Measurements from ENCODE around the gene CDHR1.

The CDHR1 gene

DNA sequence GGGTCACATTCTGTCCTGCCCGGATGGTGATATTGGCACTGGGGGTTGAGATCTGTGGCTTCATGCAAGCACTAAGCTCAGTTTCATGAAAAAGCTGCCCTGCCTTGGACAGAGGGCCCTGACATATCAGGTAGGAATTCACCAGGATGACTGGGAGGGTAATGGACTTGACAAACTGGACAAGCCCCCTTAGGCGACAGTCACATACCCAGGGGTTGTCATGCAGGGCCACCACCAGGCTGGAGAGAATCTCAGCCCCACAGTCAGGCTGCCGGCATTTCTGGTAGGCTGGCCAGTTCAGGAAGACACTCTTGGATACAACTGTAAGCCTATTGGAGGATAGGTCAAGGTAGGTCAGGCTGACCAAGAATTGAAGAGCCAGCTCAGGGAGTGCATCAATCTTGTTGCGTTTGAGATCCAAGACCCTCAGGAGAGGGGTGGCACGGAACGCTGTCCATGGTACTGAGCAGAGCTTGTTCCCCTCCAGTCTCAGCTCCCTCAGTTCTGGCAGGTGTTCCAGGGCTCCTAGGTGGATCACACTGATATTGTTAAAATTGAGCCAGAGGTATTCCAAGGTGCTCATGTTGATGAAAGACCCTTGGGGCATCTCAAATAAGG is 30.2 kb downstream of the CDHR1 start:
- Histone ChIP-seq H3K4me1 (ENCODE audit: control insufficient read depth, insufficient read depth, low read length) (no peaks in the 10 kb centered on the region), H3K4me3 (ENCODE audit: low read length) (no peak overlapping the region), H3K9me3 (ENCODE audit: control insufficient read depth, low read length) (no peaks in the 10 kb centered on the region), H3K36me3 (ENCODE audit: control insufficient read depth, insufficient read depth, low read length) (no peaks in the 10 kb centered on the region), H3K27me3 (ENCODE audit: control insufficient read depth, insufficient read depth, low read length) (no peaks in the 10 kb centered on the region), H3K9ac (ENCODE audit: low read length) (no peak overlapping the region)

DNA sequence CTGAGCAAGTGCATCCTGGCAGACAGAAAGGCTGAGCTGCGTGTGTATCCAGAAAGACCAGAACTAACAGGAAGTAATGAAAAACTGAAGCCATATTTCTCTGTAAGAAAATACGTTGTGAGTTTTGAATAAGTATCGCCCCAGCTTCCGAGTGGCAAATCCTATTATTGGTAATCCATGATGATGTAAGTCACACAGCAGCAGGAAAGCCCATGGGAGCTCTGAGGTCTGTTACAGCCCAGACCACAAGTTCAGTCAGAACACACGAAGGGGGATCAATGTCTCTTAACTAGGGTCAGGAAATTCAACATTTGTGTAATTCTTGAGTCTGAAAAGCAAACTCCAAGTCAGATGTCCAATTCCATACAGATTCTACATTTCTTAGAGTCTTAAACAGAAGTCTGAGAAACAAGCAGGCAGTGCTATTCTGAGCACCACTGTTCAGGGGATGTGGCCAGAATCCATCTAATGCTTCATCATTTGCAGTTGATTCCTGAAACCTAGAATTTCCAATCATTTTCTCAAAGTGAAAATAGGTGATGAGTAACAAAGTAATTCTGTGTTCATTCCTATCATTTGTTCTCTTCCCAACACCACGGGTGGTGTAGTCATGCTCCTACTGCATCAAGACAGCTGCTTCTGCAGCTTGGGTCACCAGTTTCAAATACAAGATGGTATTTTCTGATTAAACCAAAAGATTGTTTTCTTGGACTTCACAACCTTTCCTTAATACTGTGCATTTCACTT is 31.3 kb downstream of the CDHR1 start, which contains the start of gene LRIT2:
Gene LRIT2, minus strand, starts transcription at position 118 of the 747 bp plus-strand sequence. Its CDS starts 24 bp downstream, at position 94.
- no peaks in the 10 kb centered on the region for H3K9me3 ChIP-seq (ENCODE audit: control insufficient read depth, low read length)
- no peak within 1 kb of the TSS for H3K9ac ChIP-seq (ENCODE audit: low read length)
- H3K36me3 ChIP-seq (ENCODE audit: control insufficient read depth, insufficient read depth, low read length), result no peaks in the 10 kb centered on the region
- no peak within 1 kb of the TSS for H3K4me3 ChIP-seq (ENCODE audit: low read length)
- no peaks in the 10 kb centered on the region for H3K27me3 ChIP-seq (ENCODE audit: control insufficient read depth, insufficient read depth, low read length)
- H3K4me1 ChIP-seq (ENCODE audit: control insufficient read depth, insufficient read depth, low read length), result no peaks in the 10 kb centered on the region

DNA sequence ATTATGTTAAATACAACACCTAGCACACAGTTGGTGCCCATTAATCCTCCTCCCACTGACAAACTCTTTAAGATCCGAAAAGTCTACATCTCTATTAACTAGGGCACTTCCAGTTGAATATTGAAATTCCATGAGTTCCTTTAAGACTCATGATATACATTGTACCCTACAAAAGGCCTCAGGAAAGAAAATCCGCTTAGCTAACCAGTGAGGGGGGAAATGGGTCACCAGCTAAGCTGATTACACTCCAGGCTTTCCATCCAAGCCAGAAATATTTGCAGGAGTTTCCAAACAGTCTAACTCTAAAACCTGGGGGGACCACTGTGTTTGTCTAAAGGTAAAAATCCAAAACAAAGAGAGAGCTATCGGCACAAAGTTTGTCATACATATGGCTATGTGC is 32.3 kb downstream of the CDHR1 start:
- no peaks in the 10 kb centered on the region for H3K27me3 ChIP-seq (ENCODE audit: control insufficient read depth, insufficient read depth, low read length)
- H3K36me3 ChIP-seq (ENCODE audit: control insufficient read depth, insufficient read depth, low read length), result no peaks in the 10 kb centered on the region
- no peak overlapping the region for H3K9ac ChIP-seq (ENCODE audit: low read length)
- H3K9me3 ChIP-seq (ENCODE audit: control insufficient read depth, low read length), result no peaks in the 10 kb centered on the region
- no peak overlapping the region for H3K4me3 ChIP-seq (ENCODE audit: low read length)
- H3K4me1 ChIP-seq (ENCODE audit: control insufficient read depth, insufficient read depth, low read length), result no peaks in the 10 kb centered on the region

DNA sequence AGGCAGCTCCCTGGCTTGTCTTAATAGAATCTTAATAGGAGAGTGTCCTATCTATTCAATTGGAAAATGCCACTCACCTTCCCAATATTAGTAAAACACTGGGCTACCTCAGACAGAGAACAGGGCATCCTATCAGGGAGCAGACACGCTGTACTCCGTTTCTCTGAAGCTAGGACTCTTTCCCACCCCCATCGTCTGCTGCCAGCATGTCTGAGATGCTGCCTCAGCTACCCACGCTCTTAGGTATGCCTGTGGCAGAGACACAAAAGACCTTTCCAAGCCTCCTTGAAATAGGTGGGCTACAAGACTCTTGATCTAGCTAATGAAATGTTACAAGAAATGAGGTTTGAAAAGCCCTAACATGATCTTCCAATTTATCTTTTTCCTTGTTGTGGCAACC is 33.5 kb downstream of the CDHR1 start:
- no peaks in the 10 kb centered on the region for H3K9me3 ChIP-seq (ENCODE audit: control insufficient read depth, low read length)
- H3K4me1 ChIP-seq (ENCODE audit: control insufficient read depth, insufficient read depth, low read length), result no peaks in the 10 kb centered on the region
- H3K4me3 ChIP-seq (ENCODE audit: low read length), result no peak overlapping the region
- H3K9ac ChIP-seq (ENCODE audit: low read length), result no peak overlapping the region
- no peaks in the 10 kb centered on the region for H3K36me3 ChIP-seq (ENCODE audit: control insufficient read depth, insufficient read depth, low read length)
- no peaks in the 10 kb centered on the region for H3K27me3 ChIP-seq (ENCODE audit: control insufficient read depth, insufficient read depth, low read length)

DNA sequence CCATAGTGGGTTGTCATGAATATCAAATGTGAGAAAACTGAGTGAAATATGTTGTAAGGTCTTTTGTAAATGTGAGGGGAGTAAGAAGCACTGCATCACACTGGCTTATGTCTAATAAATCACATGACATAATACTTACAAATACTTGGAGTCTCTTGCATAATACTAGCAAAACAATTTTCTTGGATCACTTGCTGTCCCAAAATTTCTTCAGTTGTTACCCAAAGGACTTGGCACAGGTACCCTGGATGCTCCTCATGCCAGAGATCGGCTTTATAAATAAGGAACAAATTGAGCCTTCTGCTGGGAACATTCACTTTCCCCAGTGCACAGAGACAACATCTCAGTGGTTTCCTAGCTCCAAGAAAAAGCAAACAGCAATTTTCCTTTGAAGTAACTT is 36.0 kb downstream of the CDHR1 start:
- H3K9ac ChIP-seq (ENCODE audit: low read length), result no peak overlapping the region
- no peak overlapping the region for H3K4me3 ChIP-seq (ENCODE audit: low read length)
- no peaks in the 10 kb centered on the region for H3K36me3 ChIP-seq (ENCODE audit: control insufficient read depth, insufficient read depth, low read length)
- H3K27me3 ChIP-seq (ENCODE audit: control insufficient read depth, insufficient read depth, low read length), result no peaks in the 10 kb centered on the region
- H3K4me1 ChIP-seq (ENCODE audit: control insufficient read depth, insufficient read depth, low read length), result no peaks in the 10 kb centered on the region
- no peaks in the 10 kb centered on the region for H3K9me3 ChIP-seq (ENCODE audit: control insufficient read depth, low read length)

DNA sequence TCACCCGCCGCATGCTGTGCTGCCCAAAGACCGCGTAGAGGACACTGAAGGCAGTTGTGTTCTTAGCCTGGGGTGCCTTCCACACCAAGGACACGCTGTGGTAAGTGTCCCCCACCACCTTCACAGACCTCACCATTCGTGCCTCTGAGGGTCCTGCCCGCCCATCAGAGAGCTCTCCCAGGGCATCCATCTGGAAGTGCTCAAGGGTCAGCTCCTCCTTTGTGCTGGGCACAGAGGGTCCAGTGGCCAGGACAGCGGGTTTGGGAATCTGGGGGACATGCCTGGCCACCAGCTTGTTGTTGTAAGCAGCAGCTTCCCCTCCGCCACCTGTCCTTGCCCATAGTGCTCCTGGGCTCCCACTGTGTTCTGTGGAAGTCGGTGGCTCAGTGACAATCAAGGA is 38.0 kb downstream of the CDHR1 start:
- Histone ChIP-seq H3K9me3 (ENCODE audit: control insufficient read depth, low read length) (no peaks in the 10 kb centered on the region), H3K4me3 (ENCODE audit: low read length) (no peak overlapping the region), H3K27me3 (ENCODE audit: control insufficient read depth, insufficient read depth, low read length) (peaks cover 2% of the 10 kb centered on the region), H3K9ac (ENCODE audit: low read length) (no peak overlapping the region), H3K4me1 (ENCODE audit: control insufficient read depth, insufficient read depth, low read length) (no peaks in the 10 kb centered on the region), H3K36me3 (ENCODE audit: control insufficient read depth, insufficient read depth, low read length) (no peaks in the 10 kb centered on the region)

DNA sequence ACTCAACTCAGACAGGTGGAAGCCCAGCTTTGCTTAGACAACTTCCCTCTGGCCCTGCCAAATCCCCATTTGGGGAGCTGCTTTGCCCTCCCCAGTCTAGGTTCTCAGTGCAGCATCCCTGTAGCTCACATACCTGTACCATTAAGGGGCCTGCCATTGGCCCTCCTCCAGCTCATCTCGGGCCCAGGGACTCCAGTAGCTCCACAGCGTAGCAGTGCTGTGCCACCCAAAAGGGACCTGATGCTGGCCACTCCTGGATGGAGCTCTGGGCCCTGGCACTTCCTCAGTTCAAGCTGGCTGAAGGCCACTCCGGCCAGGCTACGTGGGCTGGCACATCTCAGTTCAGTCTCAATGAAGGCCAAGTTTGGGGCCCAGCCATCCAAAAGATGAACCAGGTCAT is 39.6 kb downstream of the CDHR1 start:
- Histone ChIP-seq H3K9me3 (ENCODE audit: control insufficient read depth, low read length) (no peaks in the 10 kb centered on the region), H3K9ac (ENCODE audit: low read length) (no peak overlapping the region), H3K27me3 (ENCODE audit: control insufficient read depth, insufficient read depth, low read length) (peaks cover 5% of the 10 kb centered on the region), H3K36me3 (ENCODE audit: control insufficient read depth, insufficient read depth, low read length) (no peaks in the 10 kb centered on the region), H3K4me3 (ENCODE audit: low read length) (no peak overlapping the region), H3K4me1 (ENCODE audit: control insufficient read depth, insufficient read depth, low read length) (no peaks in the 10 kb centered on the region)

DNA sequence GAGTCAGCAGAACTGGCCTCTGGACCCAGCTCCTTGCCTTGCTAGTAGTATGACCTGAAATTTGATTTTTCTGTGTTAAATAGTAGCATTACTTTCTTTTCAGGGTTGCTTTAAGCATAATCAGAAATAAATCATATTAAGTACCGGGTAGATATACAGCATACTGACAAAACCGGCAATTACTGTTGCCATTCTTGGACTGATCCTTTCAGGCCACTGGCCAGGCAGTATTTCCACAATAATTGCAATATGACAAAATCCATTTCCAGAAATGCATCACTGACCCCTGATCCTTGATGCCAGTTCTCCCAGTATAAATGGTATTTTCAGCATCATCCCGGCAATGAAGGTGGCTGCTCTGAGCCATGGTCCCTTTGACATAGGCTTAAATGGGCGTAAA is 40.1 kb downstream of the CDHR1 start:
- H3K4me3 ChIP-seq (ENCODE audit: low read length), result no peak overlapping the region
- no peaks in the 10 kb centered on the region for H3K4me1 ChIP-seq (ENCODE audit: control insufficient read depth, insufficient read depth, low read length)
- no peaks in the 10 kb centered on the region for H3K9me3 ChIP-seq (ENCODE audit: control insufficient read depth, low read length)
- peaks cover 5% of the 10 kb centered on the region for H3K27me3 ChIP-seq (ENCODE audit: control insufficient read depth, insufficient read depth, low read length)
- H3K36me3 ChIP-seq (ENCODE audit: control insufficient read depth, insufficient read depth, low read length), result no peaks in the 10 kb centered on the region
- no peak overlapping the region for H3K9ac ChIP-seq (ENCODE audit: low read length)

DNA sequence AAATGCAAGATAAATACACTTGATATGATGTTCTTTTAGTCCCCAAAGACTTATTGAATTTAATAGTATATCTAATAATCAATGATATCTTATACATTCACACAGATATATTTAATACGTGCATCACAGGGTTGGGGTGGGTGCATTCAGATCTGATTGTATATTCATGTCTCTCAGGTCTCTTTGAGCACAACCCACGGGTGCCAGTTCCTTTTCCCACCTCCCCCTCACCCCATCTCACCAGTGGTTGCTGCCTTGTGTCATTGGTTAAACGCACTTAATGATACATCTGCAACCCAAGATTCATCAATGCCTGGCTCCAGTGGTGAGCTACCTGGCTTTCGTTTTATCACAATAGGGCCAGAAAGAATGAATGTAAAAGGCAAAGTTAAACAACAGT is 40.8 kb downstream of the CDHR1 start:
- Histone ChIP-seq H3K9ac (ENCODE audit: low read length) (no peak overlapping the region), H3K36me3 (ENCODE audit: control insufficient read depth, insufficient read depth, low read length) (no peaks in the 10 kb centered on the region), H3K27me3 (ENCODE audit: control insufficient read depth, insufficient read depth, low read length) (peaks cover 5% of the 10 kb centered on the region), H3K4me3 (ENCODE audit: low read length) (no peak overlapping the region), H3K9me3 (ENCODE audit: control insufficient read depth, low read length) (no peaks in the 10 kb centered on the region), H3K4me1 (ENCODE audit: control insufficient read depth, insufficient read depth, low read length) (no peaks in the 10 kb centered on the region)

DNA sequence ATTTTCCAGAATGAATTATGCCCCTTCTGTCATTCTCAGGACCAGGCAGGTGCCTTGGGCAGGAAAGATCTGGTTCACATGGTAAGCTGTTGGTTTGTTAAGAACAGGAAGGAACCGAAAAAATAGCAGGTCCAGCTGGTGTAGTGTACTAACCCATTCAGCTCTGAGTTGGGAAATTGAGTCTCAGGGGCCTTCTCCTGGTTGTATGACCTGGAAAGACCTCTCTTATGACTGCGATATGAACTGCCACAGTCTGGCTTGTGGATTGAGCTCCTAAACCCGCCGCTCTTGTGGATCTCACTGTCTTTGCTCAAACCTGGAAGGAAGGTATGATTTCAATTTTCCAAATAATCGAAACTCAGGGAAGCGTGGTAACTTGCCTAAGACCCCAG is 42.5 kb downstream of the CDHR1 start:
- Histone ChIP-seq H3K27me3 (ENCODE audit: control insufficient read depth, insufficient read depth, low read length) (peaks cover 5% of the 10 kb centered on the region), H3K9me3 (ENCODE audit: control insufficient read depth, low read length) (no peaks in the 10 kb centered on the region), H3K4me1 (ENCODE audit: control insufficient read depth, insufficient read depth, low read length) (no peaks in the 10 kb centered on the region), H3K36me3 (ENCODE audit: control insufficient read depth, insufficient read depth, low read length) (no peaks in the 10 kb centered on the region), H3K4me3 (ENCODE audit: low read length) (no peak overlapping the region), H3K9ac (ENCODE audit: low read length) (no peak overlapping the region)

DNA sequence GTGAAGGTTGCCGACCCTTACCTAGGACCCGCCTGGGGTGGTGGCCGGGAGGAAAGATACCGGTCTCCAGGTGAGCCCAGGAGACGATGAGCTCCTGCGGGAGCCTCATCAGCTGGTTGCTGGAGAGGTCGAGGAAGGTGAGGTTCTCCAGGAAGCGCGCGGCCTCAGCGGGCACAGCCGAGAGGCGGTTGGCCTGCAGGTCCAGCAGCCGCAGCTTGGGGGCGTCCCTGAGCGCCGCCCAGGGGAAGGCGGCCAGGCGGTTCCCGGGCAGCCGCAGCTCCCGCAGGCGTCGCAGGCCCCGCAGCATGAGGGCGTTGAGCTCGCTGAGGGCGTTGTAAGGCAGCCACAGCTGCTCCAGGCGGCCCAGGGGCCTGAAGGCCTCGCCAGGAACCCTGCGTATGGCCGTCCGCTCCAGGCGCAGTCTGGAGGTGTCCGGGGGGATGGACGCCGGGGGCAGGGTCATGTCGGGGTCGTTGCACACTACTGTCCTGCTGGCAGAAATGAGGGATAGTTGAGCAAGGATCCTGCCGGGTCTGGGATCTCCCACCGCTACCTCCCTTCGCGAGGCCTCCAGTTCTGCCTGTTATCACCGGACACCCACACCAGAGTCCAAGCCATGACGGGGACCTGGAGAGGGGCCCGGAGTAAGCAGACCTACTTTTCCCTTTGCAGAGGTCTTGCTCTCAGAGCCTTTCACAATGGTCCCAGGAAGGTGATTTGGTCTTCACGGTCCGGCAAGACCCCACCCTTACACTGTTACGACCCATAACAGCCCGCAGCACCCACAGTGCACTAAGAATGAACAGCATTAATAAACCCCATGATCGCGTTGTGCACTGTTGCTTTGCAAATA is 43.1 kb downstream of the CDHR1 start:
- no peaks in the 10 kb centered on the region for H3K9me3 ChIP-seq (ENCODE audit: control insufficient read depth, low read length)
- peaks cover 5% of the 10 kb centered on the region for H3K27me3 ChIP-seq (ENCODE audit: control insufficient read depth, insufficient read depth, low read length)
- H3K4me3 ChIP-seq (ENCODE audit: low read length), result no peak overlapping the region
- H3K9ac ChIP-seq (ENCODE audit: low read length), result no peak overlapping the region
- H3K36me3 ChIP-seq (ENCODE audit: control insufficient read depth, insufficient read depth, low read length), result no peaks in the 10 kb centered on the region
- H3K4me1 ChIP-seq (ENCODE audit: control insufficient read depth, insufficient read depth, low read length), result no peaks in the 10 kb centered on the region

DNA sequence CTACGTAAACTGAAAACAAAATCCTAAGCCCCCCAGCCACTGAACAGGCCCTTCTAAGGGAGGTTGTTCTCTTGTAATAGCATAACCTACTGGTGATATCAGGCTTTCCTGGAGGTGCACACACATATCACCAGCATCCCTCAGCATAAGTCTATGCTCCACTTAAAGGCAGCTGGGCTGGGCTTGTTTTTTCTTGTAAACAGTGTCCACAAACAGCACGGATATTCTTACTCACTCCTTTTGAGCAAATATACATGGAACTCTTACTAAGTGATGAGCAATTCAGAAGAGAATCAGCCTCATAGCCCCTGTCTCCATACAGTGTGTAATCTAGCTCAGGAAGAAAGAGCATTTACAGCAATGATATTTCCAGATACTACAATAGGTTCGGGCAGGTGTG is 44.6 kb downstream of the CDHR1 start:
- Histone ChIP-seq H3K4me1 (ENCODE audit: control insufficient read depth, insufficient read depth, low read length) (no peaks in the 10 kb centered on the region), H3K36me3 (ENCODE audit: control insufficient read depth, insufficient read depth, low read length) (no peaks in the 10 kb centered on the region), H3K9me3 (ENCODE audit: control insufficient read depth, low read length) (no peaks in the 10 kb centered on the region), H3K4me3 (ENCODE audit: low read length) (no peak overlapping the region), H3K27me3 (ENCODE audit: control insufficient read depth, insufficient read depth, low read length) (peaks cover 5% of the 10 kb centered on the region), H3K9ac (ENCODE audit: low read length) (no peak overlapping the region)
